Trophoblast cell (in vitro differentiated cells and primary cell): ENCODE results near the gene STRIP2.

ENCODE experiments used
- DNase-seq, 2 donors: peaks; one replicate each; pipeline ENCODE4 v3.0.0-alpha.2; 2016
- H2AFZ ChIP-seq: 2 replicates; pipeline ENCODE4 v1.6.1; 2013; ENCODE audit warnings: low read length, moderate library complexity, mild to moderate bottlenecking; ENCODE audit not compliant: insufficient read depth, poor library complexity
- H2AK5ac ChIP-seq: 2 replicates; pipeline ENCODE4 v1.6.1; 2013; ENCODE audit warnings: mild to moderate bottlenecking, low read length
- H2BK120ac ChIP-seq: 2 replicates; pipeline ENCODE4 v1.6.1; 2013; ENCODE audit warnings: low read length, mild to moderate bottlenecking, moderate library complexity; ENCODE audit not compliant: insufficient read depth, poor library complexity
- H2BK12ac ChIP-seq: 2 replicates; pipeline ENCODE4 v1.6.1; 2013; ENCODE audit warnings: mild to moderate bottlenecking, low read length, moderate library complexity
- H2BK5ac ChIP-seq: 2 replicates; pipeline ENCODE4 v1.6.1; 2013; ENCODE audit warnings: low read length, low read depth, moderate library complexity, mild to moderate bottlenecking; ENCODE audit not compliant: poor library complexity
- H3K14ac ChIP-seq: 2 replicates; pipeline ENCODE4 v1.6.1; 2013; ENCODE audit warnings: mild to moderate bottlenecking, low read length
- H3K18ac ChIP-seq: 2 replicates; pipeline ENCODE4 v1.6.1; 2013; ENCODE audit warnings: mild to moderate bottlenecking, low read length
- H3K23ac ChIP-seq: 2 replicates; pipeline ENCODE4 v1.6.1; 2013; ENCODE audit warnings: low read length
- H3K27ac ChIP-seq: 2 replicates; pipeline ENCODE4 v1.5.1; 2013; ENCODE audit warnings: low read depth, mild to moderate bottlenecking, inconsistent platforms, low read length, moderate library complexity
- H3K27me3 ChIP-seq: 2 replicates; pipeline ENCODE4 v1.6.1; 2013; ENCODE audit warnings: inconsistent platforms, mild to moderate bottlenecking, low read length, moderate library complexity; ENCODE audit not compliant: insufficient read depth
- H3K36me3 ChIP-seq, 2 experiments: 1 replicate in 1 of 2; 2 replicates in 1 of 2; pipeline ENCODE4 v1.6.1; 2013; ENCODE audit warnings: low read length in 2 of 2, mild to moderate bottlenecking in 2 of 2, moderate library complexity in 1 of 2; ENCODE audit not compliant: insufficient read depth in 2 of 2, control insufficient read depth in 1 of 2
- H3K4ac ChIP-seq: 2 replicates; pipeline ENCODE4 v1.6.1; 2013; ENCODE audit warnings: low read depth, mild to moderate bottlenecking, low read length, moderate library complexity
- H3K4me1 ChIP-seq, 2 experiments: 1 replicate in 1 of 2; 2 replicates in 1 of 2; pipeline ENCODE4 v1.6.1; 2013; ENCODE audit warnings: low read length in 2 of 2, mild to moderate bottlenecking in 2 of 2, moderate library complexity in 1 of 2; ENCODE audit not compliant: insufficient read depth in 2 of 2, control insufficient read depth in 1 of 2
- H3K4me2 ChIP-seq: 2 replicates; pipeline ENCODE4 v1.6.1; 2013; ENCODE audit warnings: inconsistent platforms, mild to moderate bottlenecking, low read length, moderate library complexity
- H3K4me3 ChIP-seq: 2 replicates; pipeline ENCODE4 v1.5.1; 2013; ENCODE audit warnings: mild to moderate bottlenecking, low read depth, low read length, inconsistent platforms
- H3K79me1 ChIP-seq: one replicate; pipeline ENCODE4 v1.6.1; 2013; ENCODE audit warnings: low read length
- H3K79me2 ChIP-seq: 2 replicates; pipeline ENCODE4 v1.6.1; 2013; ENCODE audit warnings: low read length, mild to moderate bottlenecking; ENCODE audit not compliant: control insufficient read depth, insufficient read depth, poor library complexity
- H3K9ac ChIP-seq: 2 replicates; pipeline ENCODE4 v1.6.1; 2013; ENCODE audit warnings: mild to moderate bottlenecking, low read length
- H3K9me3 ChIP-seq: 2 replicates; pipeline ENCODE4 v1.6.1; 2013; ENCODE audit warnings: low read depth, mild to moderate bottlenecking, control low read depth, inconsistent platforms, low read length; ENCODE audit not compliant: insufficient read depth
- H4K12ac ChIP-seq: 2 replicates; pipeline ENCODE4 v1.6.1; 2013; ENCODE audit warnings: low read depth, mild to moderate bottlenecking, low read length, moderate library complexity
- H4K8ac ChIP-seq: 2 replicates; pipeline ENCODE4 v1.6.1; 2013; ENCODE audit warnings: low read depth, mild to moderate bottlenecking, low read length, moderate library complexity
- H4K91ac ChIP-seq: one replicate; pipeline ENCODE4 v1.6.1; 2013; ENCODE audit warnings: low read depth, mild to moderate bottlenecking, low read length, moderate library complexity
- WGBS: extraction: QIAGEN DNeasy Blood & Tissue Kit; methylation state at CpG from one replicate; pipeline ENCODE4 v1.1.7; 2013; ENCODE audit warnings: missing lambda C conversion rate; ENCODE audit not compliant: insufficient read length, insufficient coverage; ENCODE audit errors: extremely low coverage; 5-methylcytosine and 5-hydroxymethylcytosine counted together

The STRIP2 gene

GRCh38 chr7:129434675-129435318 is 565 bp downstream of the STRIP2 start:
- H4K12ac ChIP-seq, result no peak overlapping the region
- WGBS, result no CpG with 5 or more reads among the region's 44 CpGs

GRCh38 chr7:129435414-129435829 is 1.2 kb downstream of the STRIP2 start:
- Histone ChIP-seq H3K4ac (no peak overlapping the region), H4K12ac (no peak overlapping the region), H3K27me3 (peaks cover 3% of the 10 kb centered on the region), H2AFZ (no peak overlapping the region), H2BK12ac (no peak overlapping the region), H3K4me3 (no peak overlapping the region), H3K36me3 (no peaks in the 10 kb centered on the region), H3K9me3 (no peaks in the 10 kb centered on the region), H4K91ac (no peak overlapping the region), H2BK5ac (no peak overlapping the region), H3K79me1 (peaks cover 2% of the 10 kb centered on the region), H3K18ac (no peak overlapping the region), H3K4me2 (no peak overlapping the region), H2AK5ac (no peak overlapping the region), H4K8ac (no peak overlapping the region), H3K9ac (no peak overlapping the region), H3K79me2 (no peaks in the 10 kb centered on the region), H3K4me1 (peaks cover 2 to 5% of the 10 kb centered on the region in 2 experiments), H3K23ac (no peak overlapping the region), H3K14ac (no peak overlapping the region), H3K27ac (no peak overlapping the region), H2BK120ac (no peak overlapping the region)
- no peak for DNase-seq
- WGBS, result no CpG with 5 or more reads among the region's 2 CpGs

More at GRCh38 chr7:129434675-129435318, 565 bp downstream of the STRIP2 start:
- H3K36me3 ChIP-seq, result no peaks in the 10 kb centered on the region
- H2BK12ac ChIP-seq, result no peak overlapping the region
- peak overlapping the region; percentile 41 for H3K9ac ChIP-seq
- peak in 1 of 2 donors; percentile 22 for DNase-seq
- no peak overlapping the region for H3K27ac ChIP-seq
- H2AK5ac ChIP-seq, result no peak overlapping the region
- no peak overlapping the region for H2BK120ac ChIP-seq
- peak overlapping the region; percentile 81 for H3K4me3 ChIP-seq
- H3K14ac ChIP-seq, result no peak overlapping the region
- peak overlapping the region; percentile 75 for H3K4me2 ChIP-seq
- H4K8ac ChIP-seq, result no peak overlapping the region
- H2AFZ ChIP-seq, result peak overlapping the region; percentile 19
- H3K27me3 ChIP-seq, result peaks cover 3% of the 10 kb centered on the region
- no peak overlapping the region for H2BK5ac ChIP-seq
- H3K79me1 ChIP-seq, result peaks cover 2% of the 10 kb centered on the region
- no peak overlapping the region for H3K18ac ChIP-seq
- H3K4ac ChIP-seq, result no peak overlapping the region
- H3K79me2 ChIP-seq, result no peaks in the 10 kb centered on the region
- H3K4me1 ChIP-seq, result peaks cover 2 to 5% of the 10 kb centered on the region in 2 experiments
- H3K9me3 ChIP-seq, result no peaks in the 10 kb centered on the region
- H4K91ac ChIP-seq, result no peak overlapping the region
- no peak overlapping the region for H3K23ac ChIP-seq

- Histone ChIP-seq H4K12ac (no peak overlapping the region), H3K18ac (no peak overlapping the region), H3K4me2 (no peak overlapping the region), H2BK5ac (no peak overlapping the region), H3K36me3 (no peaks in the 10 kb centered on the region), H3K4me3 (no peak overlapping the region), H2BK12ac (no peak overlapping the region), H2BK120ac (no peak overlapping the region), H3K9ac (no peak overlapping the region), H4K91ac (no peak overlapping the region), H3K4ac (no peak overlapping the region), H3K27me3 (peaks cover 3% of the 10 kb centered on the region), H3K27ac (no peak overlapping the region), H3K79me1 (peaks cover 2% of the 10 kb centered on the region), H4K8ac (no peak overlapping the region), H3K4me1 (peaks cover 2 to 5% of the 10 kb centered on the region in 2 experiments), H3K79me2 (no peaks in the 10 kb centered on the region), H3K14ac (no peak overlapping the region), H2AFZ (no peak overlapping the region), H2AK5ac (no peak overlapping the region), H3K9me3 (no peaks in the 10 kb centered on the region), H3K23ac (no peak overlapping the region)
- DNase-seq, result no peak
- WGBS, result no CpG with 5 or more reads among the region's 5 CpGs
Measured at GRCh38 chr7:129436335-129436923, 2.2 kb downstream of the STRIP2 start.

DNA sequence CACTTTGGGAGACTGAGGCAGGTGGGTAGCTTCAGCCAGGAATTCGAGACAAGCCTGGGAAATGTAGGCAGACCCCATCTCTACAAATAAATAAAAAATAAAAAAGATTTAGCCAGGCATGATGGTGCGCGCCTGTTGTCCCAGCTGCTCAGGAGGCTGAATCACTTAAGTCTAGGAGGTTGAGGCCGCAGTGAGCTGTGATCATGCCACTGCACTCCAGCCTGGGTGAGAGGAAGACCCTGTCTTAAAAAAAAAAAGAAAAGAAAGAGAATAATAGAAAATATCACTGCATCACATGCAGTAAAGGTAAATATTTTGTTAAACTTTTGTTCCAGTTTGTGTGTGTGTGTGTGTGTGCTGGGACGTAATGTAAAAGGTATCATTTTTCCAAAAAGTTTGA is 3.0 kb downstream of the STRIP2 start:
- no peak overlapping the region for H4K8ac ChIP-seq
- H3K79me2 ChIP-seq, result no peaks in the 10 kb centered on the region
- H3K4me3 ChIP-seq, result no peak overlapping the region
- no peak overlapping the region for H2BK12ac ChIP-seq
- no peak overlapping the region for H2BK5ac ChIP-seq
- WGBS, result no CpG with 5 or more reads among the region's 5 CpGs
- no peak overlapping the region for H3K23ac ChIP-seq
- H3K4me2 ChIP-seq, result no peak overlapping the region
- H2BK120ac ChIP-seq, result no peak overlapping the region
- no peak overlapping the region for H4K91ac ChIP-seq
- peaks cover 2 to 5% of the 10 kb centered on the region in 2 experiments for H3K4me1 ChIP-seq
- H3K4ac ChIP-seq, result no peak overlapping the region
- no peaks in the 10 kb centered on the region for H3K9me3 ChIP-seq
- H3K14ac ChIP-seq, result no peak overlapping the region
- H3K27me3 ChIP-seq, result peaks cover 3% of the 10 kb centered on the region
- no peak overlapping the region for H2AFZ ChIP-seq
- no peak overlapping the region for H4K12ac ChIP-seq
- DNase-seq, result no peak
- no peak overlapping the region for H3K9ac ChIP-seq
- H3K27ac ChIP-seq, result no peak overlapping the region
- peaks cover 2% of the 10 kb centered on the region for H3K79me1 ChIP-seq
- H3K18ac ChIP-seq, result no peak overlapping the region
- H2AK5ac ChIP-seq, result no peak overlapping the region
- H3K36me3 ChIP-seq, result no peaks in the 10 kb centered on the region
